Mesothelial cell of epicardium (in vitro differentiated cells): ENCODE measurements around the gene TMEM37. TPM values are rescaled to one million over a fixed set of nuclear protein-coding genes. Genes with fewer than 3 reads are reported as not detected.

Experiments
- DNase-seq, 2 experiments: peaks; one replicate each; pipeline ENCODE4 v3.0.0; 2021; ENCODE audit warnings: low spot score in 2 of 2; ENCODE audit not compliant: unreplicated experiment in 2 of 2
- H3K27ac Mint-ChIP-seq: 2 replicates; pipeline ENCODE4 v1.8.0; 2021; ENCODE audit warnings: mixed read lengths
- H3K27me3 Mint-ChIP-seq: 2 replicates; pipeline ENCODE4 v1.8.0; 2021; ENCODE audit warnings: low read depth, mixed read lengths
- H3K36me3 Mint-ChIP-seq: 2 replicates; pipeline ENCODE4 v1.8.0; 2021; ENCODE audit warnings: mixed read lengths
- H3K4me1 Mint-ChIP-seq: 2 replicates; pipeline ENCODE4 v1.8.0; 2021; ENCODE audit warnings: mixed read lengths
- H3K4me3 Mint-ChIP-seq: 2 replicates; pipeline ENCODE4 v1.8.0; 2021; ENCODE audit warnings: mild to moderate bottlenecking, moderate library complexity, mixed read lengths
- H3K9me3 Mint-ChIP-seq: 2 replicates; pipeline ENCODE4 v1.8.0; 2021; ENCODE audit warnings: mixed read lengths
- total RNA-seq: library from RNA; stranded (reverse); gene quantifications from 3 replicates; pipeline ENCODE4 v1.2.1, GENCODE V29; 2021
- TF ChIP-seq, protein P1 (sequence below): fragments of 200-600 bp; sonication (generic); IDR thresholded peaks from one replicate; pipeline ENCODE4 v1.5.0; 2021; ENCODE audit warnings: antibody characterized with exemption; ENCODE audit not compliant: unreplicated experiment

The TMEM37 gene
- total RNA-seq, 1 donor from 2014 or later, result 11.9 TPM

DNA sequence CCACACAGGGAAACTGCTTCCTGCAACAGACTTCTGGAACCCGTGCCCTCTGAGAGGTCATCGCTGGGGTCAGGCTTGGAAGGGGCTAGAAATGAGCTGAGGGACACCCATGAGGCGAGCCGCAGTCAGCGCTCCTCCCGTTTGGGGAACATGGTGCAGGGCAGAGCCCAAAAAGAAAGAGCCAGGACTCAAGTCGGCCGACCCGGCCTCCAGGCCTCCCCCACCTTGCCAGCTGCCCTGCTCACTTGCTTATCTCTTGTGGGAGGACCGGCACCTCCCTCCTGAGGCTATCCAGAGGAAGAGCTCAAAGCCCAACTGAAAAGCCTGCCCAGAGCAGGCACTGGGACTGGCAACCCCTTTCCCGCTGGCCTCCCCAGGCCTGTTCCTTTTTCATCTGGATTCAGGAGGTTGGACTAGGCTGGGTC, 49.1 kb downstream of the TMEM37 start:
- Mint-ChIP-seq H3K27ac (no peak overlapping the region), H3K27me3 (peaks cover 5% of the 10 kb centered on the region), H3K4me1 (peaks cover 23% of the 10 kb centered on the region)

GRCh38 chr2:119481501-119482455, 50.1 kb downstream of the TMEM37 start:
- TF ChIP-seq, protein P1, sequence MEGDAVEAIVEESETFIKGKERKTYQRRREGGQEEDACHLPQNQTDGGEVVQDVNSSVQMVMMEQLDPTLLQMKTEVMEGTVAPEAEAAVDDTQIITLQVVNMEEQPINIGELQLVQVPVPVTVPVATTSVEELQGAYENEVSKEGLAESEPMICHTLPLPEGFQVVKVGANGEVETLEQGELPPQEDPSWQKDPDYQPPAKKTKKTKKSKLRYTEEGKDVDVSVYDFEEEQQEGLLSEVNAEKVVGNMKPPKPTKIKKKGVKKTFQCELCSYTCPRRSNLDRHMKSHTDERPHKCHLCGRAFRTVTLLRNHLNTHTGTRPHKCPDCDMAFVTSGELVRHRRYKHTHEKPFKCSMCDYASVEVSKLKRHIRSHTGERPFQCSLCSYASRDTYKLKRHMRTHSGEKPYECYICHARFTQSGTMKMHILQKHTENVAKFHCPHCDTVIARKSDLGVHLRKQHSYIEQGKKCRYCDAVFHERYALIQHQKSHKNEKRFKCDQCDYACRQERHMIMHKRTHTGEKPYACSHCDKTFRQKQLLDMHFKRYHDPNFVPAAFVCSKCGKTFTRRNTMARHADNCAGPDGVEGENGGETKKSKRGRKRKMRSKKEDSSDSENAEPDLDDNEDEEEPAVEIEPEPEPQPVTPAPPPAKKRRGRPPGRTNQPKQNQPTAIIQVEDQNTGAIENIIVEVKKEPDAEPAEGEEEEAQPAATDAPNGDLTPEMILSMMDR, result no peak
- no peaks in the 10 kb centered on the region for H3K36me3 Mint-ChIP-seq
- no peaks in the 10 kb centered on the region for H3K27me3 Mint-ChIP-seq
- no peak overlapping the region for H3K27ac Mint-ChIP-seq
- DNase-seq, result no peak
- peaks cover 29% of the 10 kb centered on the region for H3K4me1 Mint-ChIP-seq
- no peaks in the 10 kb centered on the region for H3K9me3 Mint-ChIP-seq
- H3K4me3 Mint-ChIP-seq, result no peak overlapping the region

More for the DNA sequence above, 49.1 kb downstream of the TMEM37 start:
- no peaks in the 10 kb centered on the region for H3K36me3 Mint-ChIP-seq
- peak in 1 of 2 experiments; percentile 29 for DNase-seq
- TF ChIP-seq, protein P1, result no peak
- H3K9me3 Mint-ChIP-seq, result no peaks in the 10 kb centered on the region
- no peak overlapping the region for H3K4me3 Mint-ChIP-seq

DNA sequence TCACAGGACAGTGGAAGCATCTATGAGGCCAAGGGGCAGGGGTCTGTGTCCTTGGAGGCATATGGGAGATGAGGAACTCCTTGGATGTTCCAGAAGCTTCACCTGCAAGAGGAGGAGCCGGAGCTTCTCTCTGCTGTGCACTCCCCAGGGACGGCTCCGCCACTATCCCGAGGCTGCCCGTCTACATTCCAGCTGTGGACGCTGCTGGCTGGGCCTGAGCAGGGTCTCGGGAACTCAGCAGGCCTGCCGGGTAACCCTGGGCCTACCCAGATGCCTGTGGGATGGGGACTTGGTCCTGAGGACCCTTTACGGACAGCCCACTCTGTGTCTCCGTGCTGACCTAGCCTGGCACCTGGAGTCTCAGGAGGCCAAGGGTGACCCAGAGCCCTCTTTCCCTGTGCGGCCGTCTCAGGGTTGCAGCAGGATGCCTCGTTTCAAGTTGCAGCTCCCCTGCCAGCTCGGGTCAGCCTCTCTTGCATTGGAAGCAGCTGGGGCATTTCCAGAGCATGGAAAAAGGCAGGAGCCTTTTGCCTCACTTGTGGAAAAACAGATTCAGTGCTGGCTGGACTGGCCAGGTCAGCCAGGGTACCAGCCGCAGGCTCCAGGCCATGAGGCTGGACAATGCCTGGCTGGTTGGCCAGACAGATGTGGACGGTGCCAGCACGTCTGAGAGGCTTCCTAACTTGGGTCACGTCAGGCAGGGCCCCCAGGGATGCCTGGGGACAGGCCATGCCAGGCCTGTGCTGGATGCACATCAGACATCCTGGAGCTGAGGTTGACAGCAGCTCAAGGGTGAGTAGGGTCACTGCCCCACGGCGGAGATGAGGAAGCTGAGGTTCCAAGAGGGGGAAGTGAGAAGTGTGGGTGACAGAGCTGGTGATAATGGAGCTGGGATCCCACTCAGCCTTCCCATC, 51.1 kb downstream of the TMEM37 start:
- Mint-ChIP-seq H3K4me1 (peaks cover 33% of the 10 kb centered on the region), H3K36me3 (no peaks in the 10 kb centered on the region), H3K27ac (no peak overlapping the region), H3K4me3 (no peak overlapping the region), H3K27me3 (no peaks in the 10 kb centered on the region), H3K9me3 (no peaks in the 10 kb centered on the region)
- TF ChIP-seq, protein P1, result no peak
- DNase-seq, result no peak

DNA sequence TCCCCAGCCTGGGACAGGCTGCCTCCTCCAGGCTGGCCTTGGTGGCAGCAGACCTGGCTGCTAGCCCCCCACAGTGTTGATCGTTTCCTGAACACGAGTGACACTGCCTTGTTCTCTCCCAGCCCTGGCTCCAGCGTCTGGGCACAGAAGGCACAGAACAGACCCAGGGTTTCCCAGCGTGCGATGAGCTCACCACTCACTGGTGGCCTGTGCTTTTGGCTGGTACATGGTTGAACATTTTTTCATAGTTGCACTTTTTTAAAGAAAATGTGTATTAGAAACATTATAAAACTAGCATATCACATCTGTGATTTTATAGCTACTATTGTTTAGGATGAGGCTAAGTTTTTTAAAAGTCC, 51.7 kb downstream of the TMEM37 start:
- Mint-ChIP-seq H3K4me3 (no peak overlapping the region), H3K4me1 (peaks cover 33% of the 10 kb centered on the region), H3K36me3 (no peaks in the 10 kb centered on the region), H3K27me3 (no peaks in the 10 kb centered on the region), H3K27ac (no peak overlapping the region), H3K9me3 (no peaks in the 10 kb centered on the region)
- TF ChIP-seq, protein P1, result no peak
- peak in 1 of 2 experiments; percentile 35 for DNase-seq

GRCh38 chr2:119483896-119484718, 52.5 kb downstream of the TMEM37 start:
- no peaks in the 10 kb centered on the region for H3K36me3 Mint-ChIP-seq
- H3K27ac Mint-ChIP-seq, result no peak overlapping the region
- no peak overlapping the region for H3K4me3 Mint-ChIP-seq
- DNase-seq, result peak in 1 of 2 experiments; percentile 20
- H3K9me3 Mint-ChIP-seq, result no peaks in the 10 kb centered on the region
- H3K27me3 Mint-ChIP-seq, result no peaks in the 10 kb centered on the region
- TF ChIP-seq, protein P1, result no peak
- H3K4me1 Mint-ChIP-seq, result peaks cover 33% of the 10 kb centered on the region
